Measurements from ENCODE around the gene DHFR2.

GRCh38 chr3:94070341-94070911, 7.7 kb upstream of the DHFR2 start:
- TF ChIP-seq CTCF (IDR thresholded peaks at IDR 0.05): no peak
- TF ChIP-seq POLR2A (IDR thresholded peaks at IDR 0.05): no peak

Data from thyroid gland (tissue), 4 donors.